K562 (cell line): ENCODE measurements around the gene SMIM29. TPM values are rescaled to one million over a fixed set of nuclear protein-coding genes. Genes with fewer than 3 reads are reported as not detected.
A peak's percentile ranks its signal among the peaks of the same experiment; 100 is the strongest.

Experiments
- CHD4 ChIP-seq: fragments of 200-600 bp; sonication (generic); IDR thresholded peaks from 3 replicates; pipeline ENCODE4 v1.6.1; 2012; ENCODE audit warnings: low read depth, mild to moderate bottlenecking, mixed read lengths, low read length, inconsistent platforms; ENCODE audit not compliant: insufficient read depth, insufficient replicate concordance, poor library complexity, severe bottlenecking
- MTA2 ChIP-seq: fragments of 450-650 bp; IDR thresholded peaks from 2 replicates; pipeline ENCODE4 v1.6.1; 2016; ENCODE audit warnings: low read depth
- PML ChIP-seq: IDR thresholded peaks from 2 replicates; pipeline ENCODE4 v1.6.1; 2012; ENCODE audit warnings: low read length, inconsistent platforms
- RAD21 ChIP-seq, 2 experiments: fragments of 250-450 bp in 1 of 2; fragments of 450-650 bp in 1 of 2; sonication (Bioruptor Pico) in 1 of 2; formaldehyde crosslinking in 1 of 2; IDR thresholded peaks in 1 of 2; conservative IDR thresholded peaks in 1 of 2; 2 replicates each; pipeline versions ENCODE4 v1.4.0 to v1.8.0; 2020 to 2022; ENCODE audit warnings: mild to moderate bottlenecking in 2 of 2, moderate library complexity in 1 of 2
- TSC22D4 ChIP-seq: fragments of 450-650 bp; IDR thresholded peaks from 2 replicates; pipeline ENCODE4 v1.6.1; 2016; ENCODE audit warnings: missing genetic modification characterization, missing biosample characterization, control low read depth
- ZBTB17 ChIP-seq: fragments of 450-650 bp; formaldehyde crosslinking; IDR thresholded peaks from 2 replicates; pipeline ENCODE4 v1.4.0; 2020; ENCODE audit warnings: mild to moderate bottlenecking
- ZNF76 ChIP-seq: fragments of 250-450 bp; sonication (Bioruptor Pico); IDR thresholded peaks from 2 replicates; pipeline ENCODE4 v1.4.0; 2020; ENCODE audit warnings: mild to moderate bottlenecking, moderate library complexity, borderline replicate concordance
- polyA plus RNA-seq, 8 experiments: library from polyadenylated mRNA; depleted of rRNA in 4 of 8; stranded (reverse) in 5 of 8; unstranded in 3 of 8; fragments of >200 nt; fragmentation: Nextera tagmentation in 2 of 8; fragmentation: Illumina TruSeq in 1 of 8; extraction: Ambion mirVana in 2 of 8; extraction: Trizol in 1 of 8; gene quantifications; 2 replicates each; pipeline versions ENCODE4 v1.2.1 to v1.2.3, GENCODE V29; 2011 to 2014; ENCODE audit warnings: inconsistent platforms in 1 of 8, missing spikeins in 1 of 8
- total RNA-seq, 7 experiments: library from RNA; depleted of rRNA in 6 of 7; stranded (reverse); fragments of >200 nt in 6 of 7; fragmentation: Illumina TruSeq in 2 of 7; extraction: Trizol in 2 of 7; gene quantifications; 2 replicates each; pipeline versions ENCODE4 v1.2.1 to v1.2.3, GENCODE V29; 2011 to 2021; ENCODE audit warnings: low replicate concordance in 1 of 7
- TF ChIP-seq, protein P1 (sequence below): fragments of 150-350 bp; IDR thresholded peaks from 2 replicates; pipeline ENCODE4 v1.6.1; 2014; ENCODE audit warnings: low read depth, mild to moderate bottlenecking, low read length, borderline replicate concordance
- TF ChIP-seq, protein P2 (sequence below), 2 experiments: fragments of 450-650 bp; formaldehyde crosslinking in 1 of 2; IDR thresholded peaks; 2 replicates each; pipeline versions ENCODE4 v1.4.0 to v1.6.1; 2014 to 2020; ENCODE audit warnings: mild to moderate bottlenecking in 2 of 2, borderline replicate concordance in 1 of 2, low read depth in 1 of 2
- TF ChIP-seq, protein P3 (sequence below): sonication (generic); formaldehyde crosslinking; IDR thresholded peaks from 2 replicates; pipeline ENCODE4 v1.8.0; 2022; ENCODE audit warnings: missing genetic modification reagents, mild to moderate bottlenecking, moderate library complexity, borderline replicate concordance
- TF ChIP-seq, protein P4 (sequence below), 2 experiments: fragments of 450-650 bp; conservative IDR thresholded peaks; 2 replicates each; pipeline ENCODE4 v1.6.1; 2017; ENCODE audit warnings: mild to moderate bottlenecking in 2 of 2, moderate library complexity in 2 of 2

Gene SMIM29
- total and polyA plus RNA-seq, 9 of the 15 experiments (the other 6 are each of a cell fraction or from before 2014, with no cell fraction given): 6.5 to 36.7 (median 20.9) TPM

DNA sequence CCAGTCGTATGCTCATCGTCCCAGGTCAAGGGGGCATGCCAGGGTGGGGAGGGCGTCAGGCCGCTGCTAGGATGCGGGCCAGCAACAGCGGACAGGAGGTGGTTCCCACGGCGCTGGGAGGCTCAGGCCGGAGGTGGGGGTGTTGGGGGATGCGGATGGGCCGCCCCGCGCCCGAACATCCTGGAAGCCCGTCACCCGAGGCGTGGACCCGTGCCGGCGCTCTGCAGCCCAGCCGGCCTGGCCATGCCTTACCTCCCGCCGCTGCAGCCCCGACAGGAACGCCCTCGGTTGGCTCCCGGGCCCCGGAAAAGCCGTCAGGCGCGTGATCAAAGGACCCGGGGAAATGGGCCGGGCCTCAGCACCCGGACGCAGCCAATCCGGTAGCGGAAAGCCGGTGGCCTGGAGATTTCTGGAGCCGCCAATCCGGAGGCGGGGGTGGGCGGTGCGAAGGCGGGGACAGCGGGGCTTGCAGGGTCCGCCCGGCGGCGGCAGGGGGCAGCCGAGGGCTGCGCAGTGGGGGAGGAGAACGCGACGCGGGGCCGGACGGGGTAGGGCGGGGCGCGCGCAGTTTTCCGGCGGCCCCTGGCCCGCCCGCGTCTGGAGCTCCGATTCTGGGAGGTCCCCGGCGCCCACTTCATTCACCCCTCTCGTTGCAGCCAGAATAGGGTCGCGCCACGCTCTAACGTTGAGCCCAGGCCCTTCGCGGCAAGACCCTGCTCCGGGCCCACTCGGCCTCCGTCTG, at the start of gene SMIM29 (continued):
- TF ChIP-seq, protein P1, sequence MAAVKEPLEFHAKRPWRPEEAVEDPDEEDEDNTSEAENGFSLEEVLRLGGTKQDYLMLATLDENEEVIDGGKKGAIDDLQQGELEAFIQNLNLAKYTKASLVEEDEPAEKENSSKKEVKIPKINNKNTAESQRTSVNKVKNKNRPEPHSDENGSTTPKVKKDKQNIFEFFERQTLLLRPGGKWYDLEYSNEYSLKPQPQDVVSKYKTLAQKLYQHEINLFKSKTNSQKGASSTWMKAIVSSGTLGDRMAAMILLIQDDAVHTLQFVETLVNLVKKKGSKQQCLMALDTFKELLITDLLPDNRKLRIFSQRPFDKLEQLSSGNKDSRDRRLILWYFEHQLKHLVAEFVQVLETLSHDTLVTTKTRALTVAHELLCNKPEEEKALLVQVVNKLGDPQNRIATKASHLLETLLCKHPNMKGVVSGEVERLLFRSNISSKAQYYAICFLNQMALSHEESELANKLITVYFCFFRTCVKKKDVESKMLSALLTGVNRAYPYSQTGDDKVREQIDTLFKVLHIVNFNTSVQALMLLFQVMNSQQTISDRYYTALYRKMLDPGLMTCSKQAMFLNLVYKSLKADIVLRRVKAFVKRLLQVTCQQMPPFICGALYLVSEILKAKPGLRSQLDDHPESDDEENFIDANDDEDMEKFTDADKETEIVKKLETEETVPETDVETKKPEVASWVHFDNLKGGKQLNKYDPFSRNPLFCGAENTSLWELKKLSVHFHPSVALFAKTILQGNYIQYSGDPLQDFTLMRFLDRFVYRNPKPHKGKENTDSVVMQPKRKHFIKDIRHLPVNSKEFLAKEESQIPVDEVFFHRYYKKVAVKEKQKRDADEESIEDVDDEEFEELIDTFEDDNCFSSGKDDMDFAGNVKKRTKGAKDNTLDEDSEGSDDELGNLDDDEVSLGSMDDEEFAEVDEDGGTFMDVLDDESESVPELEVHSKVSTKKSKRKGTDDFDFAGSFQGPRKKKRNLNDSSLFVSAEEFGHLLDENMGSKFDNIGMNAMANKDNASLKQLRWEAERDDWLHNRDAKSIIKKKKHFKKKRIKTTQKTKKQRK: no peak
- TF ChIP-seq, protein P2, sequence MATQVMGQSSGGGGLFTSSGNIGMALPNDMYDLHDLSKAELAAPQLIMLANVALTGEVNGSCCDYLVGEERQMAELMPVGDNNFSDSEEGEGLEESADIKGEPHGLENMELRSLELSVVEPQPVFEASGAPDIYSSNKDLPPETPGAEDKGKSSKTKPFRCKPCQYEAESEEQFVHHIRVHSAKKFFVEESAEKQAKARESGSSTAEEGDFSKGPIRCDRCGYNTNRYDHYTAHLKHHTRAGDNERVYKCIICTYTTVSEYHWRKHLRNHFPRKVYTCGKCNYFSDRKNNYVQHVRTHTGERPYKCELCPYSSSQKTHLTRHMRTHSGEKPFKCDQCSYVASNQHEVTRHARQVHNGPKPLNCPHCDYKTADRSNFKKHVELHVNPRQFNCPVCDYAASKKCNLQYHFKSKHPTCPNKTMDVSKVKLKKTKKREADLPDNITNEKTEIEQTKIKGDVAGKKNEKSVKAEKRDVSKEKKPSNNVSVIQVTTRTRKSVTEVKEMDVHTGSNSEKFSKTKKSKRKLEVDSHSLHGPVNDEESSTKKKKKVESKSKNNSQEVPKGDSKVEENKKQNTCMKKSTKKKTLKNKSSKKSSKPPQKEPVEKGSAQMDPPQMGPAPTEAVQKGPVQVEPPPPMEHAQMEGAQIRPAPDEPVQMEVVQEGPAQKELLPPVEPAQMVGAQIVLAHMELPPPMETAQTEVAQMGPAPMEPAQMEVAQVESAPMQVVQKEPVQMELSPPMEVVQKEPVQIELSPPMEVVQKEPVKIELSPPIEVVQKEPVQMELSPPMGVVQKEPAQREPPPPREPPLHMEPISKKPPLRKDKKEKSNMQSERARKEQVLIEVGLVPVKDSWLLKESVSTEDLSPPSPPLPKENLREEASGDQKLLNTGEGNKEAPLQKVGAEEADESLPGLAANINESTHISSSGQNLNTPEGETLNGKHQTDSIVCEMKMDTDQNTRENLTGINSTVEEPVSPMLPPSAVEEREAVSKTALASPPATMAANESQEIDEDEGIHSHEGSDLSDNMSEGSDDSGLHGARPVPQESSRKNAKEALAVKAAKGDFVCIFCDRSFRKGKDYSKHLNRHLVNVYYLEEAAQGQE (IDR thresholded peaks at IDR 0.05; ENCODE audit: borderline replicate concordance): peak; percentile 93
- TF ChIP-seq, protein P2 (CRISPR knock-in tag; IDR thresholded peaks at IDR 0.05; ENCODE audit: low read depth): 0 out of 2 replicates have a peak, but pooled peaks have one; percentile 33
- TF ChIP-seq, protein P3, sequence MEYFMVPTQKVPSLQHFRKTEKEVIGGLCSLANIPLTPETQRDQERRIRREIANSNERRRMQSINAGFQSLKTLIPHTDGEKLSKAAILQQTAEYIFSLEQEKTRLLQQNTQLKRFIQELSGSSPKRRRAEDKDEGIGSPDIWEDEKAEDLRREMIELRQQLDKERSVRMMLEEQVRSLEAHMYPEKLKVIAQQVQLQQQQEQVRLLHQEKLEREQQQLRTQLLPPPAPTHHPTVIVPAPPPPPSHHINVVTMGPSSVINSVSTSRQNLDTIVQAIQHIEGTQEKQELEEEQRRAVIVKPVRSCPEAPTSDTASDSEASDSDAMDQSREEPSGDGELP: peak; percentile 74; the same call in 1 of the 2 replicates
- TF ChIP-seq CHD4 (no peak), RAD21 (CRISPR knock-in tag; conservative IDR thresholded peaks at IDR 0.05 in 1 of 2, IDR thresholded peaks at IDR 0.05 in 1 of 2) (peak; percentile 97 to 99), MTA2 (no peak), ZBTB17 (CRISPR knock-in tag) (peak; percentile 52; the same call in 1 of the 2 replicates), PML (peak; percentile 51; the same call in 1 of the 2 replicates), TSC22D4 (tag) (no peak), ZNF76 (CRISPR knock-in tag) (no peak)
- TF ChIP-seq, protein P4, sequence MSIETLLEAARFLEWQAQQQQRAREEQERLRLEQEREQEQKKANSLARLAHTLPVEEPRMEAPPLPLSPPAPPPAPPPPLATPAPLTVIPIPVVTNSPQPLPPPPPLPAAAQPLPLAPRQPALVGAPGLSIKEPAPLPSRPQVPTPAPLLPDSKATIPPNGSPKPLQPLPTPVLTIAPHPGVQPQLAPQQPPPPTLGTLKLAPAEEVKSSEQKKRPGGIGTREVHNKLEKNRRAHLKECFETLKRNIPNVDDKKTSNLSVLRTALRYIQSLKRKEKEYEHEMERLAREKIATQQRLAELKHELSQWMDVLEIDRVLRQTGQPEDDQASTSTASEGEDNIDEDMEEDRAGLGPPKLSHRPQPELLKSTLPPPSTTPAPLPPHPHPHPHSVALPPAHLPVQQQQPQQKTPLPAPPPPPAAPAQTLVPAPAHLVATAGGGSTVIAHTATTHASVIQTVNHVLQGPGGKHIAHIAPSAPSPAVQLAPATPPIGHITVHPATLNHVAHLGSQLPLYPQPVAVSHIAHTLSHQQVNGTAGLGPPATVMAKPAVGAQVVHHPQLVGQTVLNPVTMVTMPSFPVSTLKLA (conservative IDR thresholded peaks at IDR 0.05): peak; percentile 84 to 92
